HEK293 (cell line): ENCODE results near the gene RNF145.

Experiments used
- CTCF ChIA-PET: fragments of 350-600 bp; formaldehyde crosslinking; extraction: SDS; loops from one replicate; lab custom pipeline; 2021; ENCODE audit warnings: antibody characterized with exemption; lab: Yijun Ruan, JAX
- POLR2A ChIA-PET: fragments of 300-600 bp; formaldehyde crosslinking; extraction: SDS; loops from one replicate; lab custom pipeline; 2020; ENCODE audit warnings: antibody characterized with exemption, inconsistent platforms; lab: Yijun Ruan, JAX
- H3K27ac ChIP-seq: fragments of 200-500 bp; sonication (Bioruptor generic); 2 replicates; pipeline ENCODE4 v1.5.1; 2014; ENCODE audit warnings: low read depth, low read length, control low read depth, inconsistent platforms; ENCODE audit errors: extremely low read depth
- H3K36me3 ChIP-seq, 2 experiments: fragments of 200-500 bp in 1 of 2; sonication (Bioruptor generic) in 1 of 2; 1 replicate in 1 of 2; 2 replicates in 1 of 2; pipeline ENCODE4 v1.5.1; 2014 to 2017; ENCODE audit warnings: inconsistent platforms in 2 of 2, low read length in 2 of 2; ENCODE audit not compliant: control insufficient read depth in 2 of 2, insufficient read depth in 1 of 2
- H3K4me1 ChIP-seq: fragments of 200-500 bp; sonication (Bioruptor generic); 2 replicates; pipeline ENCODE4 v1.5.1; 2014; ENCODE audit warnings: mild to moderate bottlenecking, low read length, inconsistent platforms; ENCODE audit not compliant: control insufficient read depth, insufficient read depth
- H3K4me3 ChIP-seq: 2 replicates; pipeline ENCODE4 v1.5.1; 2011; ENCODE audit warnings: low read depth, mild to moderate bottlenecking, control low read depth, low read length, moderate library complexity
- H3K9me3 ChIP-seq: fragments of 200-500 bp; sonication (Bioruptor generic); 2 replicates; pipeline ENCODE4 v1.5.1; 2014; ENCODE audit warnings: low read depth, low read length, inconsistent platforms; ENCODE audit not compliant: control insufficient read depth, insufficient read depth
- HOXA7 ChIP-seq: sonication (generic); formaldehyde crosslinking; IDR thresholded peaks from 2 replicates; pipeline ENCODE4 v1.8.1; 2022; ENCODE audit warnings: missing genetic modification reagents, borderline replicate concordance
- MEIS1 ChIP-seq: sonication (generic); formaldehyde crosslinking; IDR thresholded peaks from 2 replicates; pipeline ENCODE4 v1.8.1; 2022; ENCODE audit warnings: missing genetic modification reagents, mild to moderate bottlenecking, borderline replicate concordance
- MZF1 ChIP-seq: fragments of 450-650 bp; formaldehyde crosslinking; IDR thresholded peaks from 2 replicates; pipeline ENCODE4 v1.5.1; 2017; ENCODE audit warnings: missing biosample characterization, missing genetic modification characterization, borderline replicate concordance
- PRDM1 ChIP-seq: fragments of 450-650 bp; formaldehyde crosslinking; IDR thresholded peaks from 2 replicates; pipeline ENCODE4; 2016; ENCODE audit warnings: missing biosample characterization, missing genetic modification characterization
- TRIM28 ChIP-seq: IDR thresholded peaks from 2 replicates; pipeline ENCODE4 v1.6.1; 2011; ENCODE audit warnings: low read length, control low read depth, borderline replicate concordance
- ZNF175 ChIP-seq: fragments of 450-650 bp; formaldehyde crosslinking; IDR thresholded peaks from 2 replicates; pipeline ENCODE4 v1.5.1; 2016; ENCODE audit warnings: missing biosample characterization, missing genetic modification characterization
- ZNF274 ChIP-seq, 2 experiments: fragments of 200-500 bp in 1 of 2; fragments of 450-650 bp in 1 of 2; sonication (Bioruptor generic) in 1 of 2; formaldehyde crosslinking in 1 of 2; IDR thresholded peaks; 2 replicates each; pipeline versions ENCODE4 v1.5.1 to v1.6.1; 2014 to 2016; ENCODE audit warnings: borderline replicate concordance in 1 of 2, inconsistent platforms in 1 of 2, low read length in 1 of 2, missing biosample characterization in 1 of 2, missing genetic modification characterization in 1 of 2
- ZNF350 ChIP-seq: fragments of 450-650 bp; formaldehyde crosslinking; IDR thresholded peaks from 2 replicates; pipeline ENCODE4 v1.5.0; 2017; ENCODE audit warnings: missing biosample characterization, mild to moderate bottlenecking, missing genetic modification characterization
- ZNF366 ChIP-seq: fragments of 450-650 bp; formaldehyde crosslinking; conservative IDR thresholded peaks from 2 replicates; pipeline ENCODE4 v1.5.1; 2016; ENCODE audit warnings: missing biosample characterization, missing genetic modification characterization
- ZNF596 ChIP-seq: fragments of 450-650 bp; IDR thresholded peaks from 2 replicates; pipeline ENCODE4 v1.5.0; 2018; ENCODE audit warnings: missing biosample characterization, mild to moderate bottlenecking, missing genetic modification characterization, moderate library complexity
- ZNF747 ChIP-seq: fragments of 450-650 bp; formaldehyde crosslinking; IDR thresholded peaks from 2 replicates; pipeline ENCODE4 v1.5.1; 2016; ENCODE audit warnings: missing biosample characterization, missing genetic modification characterization
- ZNF768 ChIP-seq: fragments of 450-650 bp; formaldehyde crosslinking; IDR thresholded peaks from 2 replicates; pipeline ENCODE4 v1.5.1; 2018; ENCODE audit warnings: missing biosample characterization, mild to moderate bottlenecking, missing genetic modification characterization
- TF ChIP-seq, protein P1 (sequence below): fragments of 450-650 bp; formaldehyde crosslinking; IDR thresholded peaks from 2 replicates; pipeline ENCODE4 v1.5.1; 2017; ENCODE audit warnings: missing biosample characterization, missing genetic modification characterization
- TF ChIP-seq, protein P2 (sequence below): fragments of 450-650 bp; formaldehyde crosslinking; IDR thresholded peaks from 2 replicates; pipeline ENCODE4 v1.5.1; 2017; ENCODE audit warnings: missing biosample characterization, missing genetic modification characterization
- TF ChIP-seq, protein P3 (sequence below): IDR thresholded peaks from 2 replicates; pipeline ENCODE4 v1.6.1; 2011; ENCODE audit warnings: mild to moderate bottlenecking, low read depth, low read length, borderline replicate concordance
- TF ChIP-seq, protein P4 (sequence below): fragments of 450-650 bp; formaldehyde crosslinking; IDR thresholded peaks from 2 replicates; pipeline ENCODE4 v1.5.1; 2016; ENCODE audit warnings: missing biosample characterization, missing genetic modification characterization, low read depth
- TF ChIP-seq, protein P5 (sequence below): fragments of 450-650 bp; formaldehyde crosslinking; IDR thresholded peaks from 2 replicates; pipeline ENCODE4 v1.5.1; 2016; ENCODE audit warnings: missing biosample characterization, missing genetic modification characterization

The RNF145 gene

DNA sequence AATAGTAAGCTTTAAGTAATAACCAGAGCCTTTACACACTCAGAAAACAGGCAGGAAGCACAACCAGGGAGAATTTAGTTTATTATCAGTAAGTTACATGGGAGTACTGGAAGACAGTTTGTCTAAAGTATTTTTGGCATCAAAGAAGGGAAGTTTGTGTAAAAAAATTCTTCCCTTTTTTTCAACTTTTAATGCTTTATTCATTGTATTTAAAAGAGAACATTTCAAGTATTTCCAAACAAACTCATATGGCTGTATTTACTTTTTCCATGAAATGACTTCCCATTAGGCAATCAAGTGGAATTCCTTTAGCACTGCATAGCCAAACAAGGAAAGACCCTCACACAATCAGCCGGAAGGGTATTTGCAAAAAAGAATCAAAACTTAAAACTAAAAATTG lies 26.7 kb downstream of the RNF145 start:
- ChIA-PET CTCF (interaction anchor here (0.9 to 1.3 kb wide), 2 partner anchors 12 to 134 kb away, joined by 3 read pairs; no protein-coding TSS in a partner anchor), POLR2A (interaction anchor here (0.6 kb wide), 1 partner anchor 228 kb away, joined by 3 read pairs; no protein-coding TSS in a partner anchor)
- Histone ChIP-seq H3K27ac (no peak overlapping the region), H3K36me3 (peaks cover 0 to 4% of the 10 kb centered on the region in 2 experiments; a peak in 2 of 3 replicates), H3K4me1 (peaks cover 32% of the 10 kb centered on the region), H3K9me3 (no peaks in the 10 kb centered on the region), H3K4me3 (no peak overlapping the region)
- TF ChIP-seq, protein P1, sequence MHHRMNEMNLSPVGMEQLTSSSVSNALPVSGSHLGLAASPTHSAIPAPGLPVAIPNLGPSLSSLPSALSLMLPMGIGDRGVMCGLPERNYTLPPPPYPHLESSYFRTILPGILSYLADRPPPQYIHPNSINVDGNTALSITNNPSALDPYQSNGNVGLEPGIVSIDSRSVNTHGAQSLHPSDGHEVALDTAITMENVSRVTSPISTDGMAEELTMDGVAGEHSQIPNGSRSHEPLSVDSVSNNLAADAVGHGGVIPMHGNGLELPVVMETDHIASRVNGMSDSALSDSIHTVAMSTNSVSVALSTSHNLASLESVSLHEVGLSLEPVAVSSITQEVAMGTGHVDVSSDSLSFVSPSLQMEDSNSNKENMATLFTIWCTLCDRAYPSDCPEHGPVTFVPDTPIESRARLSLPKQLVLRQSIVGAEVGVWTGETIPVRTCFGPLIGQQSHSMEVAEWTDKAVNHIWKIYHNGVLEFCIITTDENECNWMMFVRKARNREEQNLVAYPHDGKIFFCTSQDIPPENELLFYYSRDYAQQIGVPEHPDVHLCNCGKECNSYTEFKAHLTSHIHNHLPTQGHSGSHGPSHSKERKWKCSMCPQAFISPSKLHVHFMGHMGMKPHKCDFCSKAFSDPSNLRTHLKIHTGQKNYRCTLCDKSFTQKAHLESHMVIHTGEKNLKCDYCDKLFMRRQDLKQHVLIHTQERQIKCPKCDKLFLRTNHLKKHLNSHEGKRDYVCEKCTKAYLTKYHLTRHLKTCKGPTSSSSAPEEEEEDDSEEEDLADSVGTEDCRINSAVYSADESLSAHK = no peak
- TF ChIP-seq ZNF747 (tag by site-specific recombination) (no peak), PRDM1 (tag by site-specific recombination) (no peak), ZNF596 (no peak), TRIM28 (no peak)
- TF ChIP-seq, protein P2, sequence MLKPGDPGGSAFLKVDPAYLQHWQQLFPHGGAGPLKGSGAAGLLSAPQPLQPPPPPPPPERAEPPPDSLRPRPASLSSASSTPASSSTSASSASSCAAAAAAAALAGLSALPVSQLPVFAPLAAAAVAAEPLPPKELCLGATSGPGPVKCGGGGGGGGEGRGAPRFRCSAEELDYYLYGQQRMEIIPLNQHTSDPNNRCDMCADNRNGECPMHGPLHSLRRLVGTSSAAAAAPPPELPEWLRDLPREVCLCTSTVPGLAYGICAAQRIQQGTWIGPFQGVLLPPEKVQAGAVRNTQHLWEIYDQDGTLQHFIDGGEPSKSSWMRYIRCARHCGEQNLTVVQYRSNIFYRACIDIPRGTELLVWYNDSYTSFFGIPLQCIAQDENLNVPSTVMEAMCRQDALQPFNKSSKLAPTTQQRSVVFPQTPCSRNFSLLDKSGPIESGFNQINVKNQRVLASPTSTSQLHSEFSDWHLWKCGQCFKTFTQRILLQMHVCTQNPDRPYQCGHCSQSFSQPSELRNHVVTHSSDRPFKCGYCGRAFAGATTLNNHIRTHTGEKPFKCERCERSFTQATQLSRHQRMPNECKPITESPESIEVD (tag by site-specific recombination) = peak; percentile 54; the same call in 1 of the 2 replicates

DNA sequence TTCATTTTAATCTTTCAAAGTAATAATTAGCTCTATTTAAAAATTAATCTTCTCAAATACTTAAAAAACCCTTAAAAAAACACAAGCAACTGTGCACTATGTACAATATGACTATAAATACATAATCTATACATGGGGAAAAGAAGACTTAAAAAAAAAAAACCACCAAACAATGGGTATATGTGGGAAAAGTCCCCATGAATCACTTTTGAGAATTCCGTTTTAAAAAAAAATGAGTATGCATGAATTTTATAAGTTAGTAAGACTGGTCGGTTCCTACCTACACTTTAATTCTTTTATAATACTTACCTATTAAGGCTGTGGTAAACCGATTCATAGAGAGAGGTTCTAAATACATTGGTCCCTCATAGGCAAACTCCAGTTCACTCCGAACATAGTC lies 27.7 kb downstream of the RNF145 start:
- peaks cover 32% of the 10 kb centered on the region for H3K4me1 ChIP-seq
- ChIA-PET POLR2A (no interaction called here), CTCF (interaction anchor here (1.3 kb wide), 1 partner anchor 13 kb away, joined by 3 read pairs; no protein-coding TSS in a partner anchor)
- H3K36me3 ChIP-seq = peaks cover 4 to 5% of the 10 kb centered on the region in 2 experiments
- H3K9me3 ChIP-seq = no peaks in the 10 kb centered on the region
- H3K4me3 ChIP-seq = no peak overlapping the region
- H3K27ac ChIP-seq = no peak overlapping the region
- TF ChIP-seq ZNF175 (tag by site-specific recombination) (no peak), HOXA7 (CRISPR knock-in tag) (no peak), ZNF350 (tag by site-specific recombination) (no peak), ZNF768 (no peak), TRIM28 (no peak), MZF1 (tag by site-specific recombination) (no peak)
- TF ChIP-seq, protein P3, sequence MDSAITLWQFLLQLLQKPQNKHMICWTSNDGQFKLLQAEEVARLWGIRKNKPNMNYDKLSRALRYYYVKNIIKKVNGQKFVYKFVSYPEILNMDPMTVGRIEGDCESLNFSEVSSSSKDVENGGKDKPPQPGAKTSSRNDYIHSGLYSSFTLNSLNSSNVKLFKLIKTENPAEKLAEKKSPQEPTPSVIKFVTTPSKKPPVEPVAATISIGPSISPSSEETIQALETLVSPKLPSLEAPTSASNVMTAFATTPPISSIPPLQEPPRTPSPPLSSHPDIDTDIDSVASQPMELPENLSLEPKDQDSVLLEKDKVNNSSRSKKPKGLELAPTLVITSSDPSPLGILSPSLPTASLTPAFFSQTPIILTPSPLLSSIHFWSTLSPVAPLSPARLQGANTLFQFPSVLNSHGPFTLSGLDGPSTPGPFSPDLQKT = no peak
- TF ChIP-seq, protein P4, sequence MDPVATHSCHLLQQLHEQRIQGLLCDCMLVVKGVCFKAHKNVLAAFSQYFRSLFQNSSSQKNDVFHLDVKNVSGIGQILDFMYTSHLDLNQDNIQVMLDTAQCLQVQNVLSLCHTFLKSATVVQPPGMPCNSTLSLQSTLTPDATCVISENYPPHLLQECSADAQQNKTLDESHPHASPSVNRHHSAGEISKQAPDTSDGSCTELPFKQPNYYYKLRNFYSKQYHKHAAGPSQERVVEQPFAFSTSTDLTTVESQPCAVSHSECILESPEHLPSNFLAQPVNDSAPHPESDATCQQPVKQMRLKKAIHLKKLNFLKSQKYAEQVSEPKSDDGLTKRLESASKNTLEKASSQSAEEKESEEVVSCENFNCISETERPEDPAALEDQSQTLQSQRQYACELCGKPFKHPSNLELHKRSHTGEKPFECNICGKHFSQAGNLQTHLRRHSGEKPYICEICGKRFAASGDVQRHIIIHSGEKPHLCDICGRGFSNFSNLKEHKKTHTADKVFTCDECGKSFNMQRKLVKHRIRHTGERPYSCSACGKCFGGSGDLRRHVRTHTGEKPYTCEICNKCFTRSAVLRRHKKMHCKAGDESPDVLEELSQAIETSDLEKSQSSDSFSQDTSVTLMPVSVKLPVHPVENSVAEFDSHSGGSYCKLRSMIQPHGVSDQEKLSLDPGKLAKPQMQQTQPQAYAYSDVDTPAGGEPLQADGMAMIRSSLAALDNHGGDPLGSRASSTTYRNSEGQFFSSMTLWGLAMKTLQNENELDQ (tag by site-specific recombination) = no peak

DNA sequence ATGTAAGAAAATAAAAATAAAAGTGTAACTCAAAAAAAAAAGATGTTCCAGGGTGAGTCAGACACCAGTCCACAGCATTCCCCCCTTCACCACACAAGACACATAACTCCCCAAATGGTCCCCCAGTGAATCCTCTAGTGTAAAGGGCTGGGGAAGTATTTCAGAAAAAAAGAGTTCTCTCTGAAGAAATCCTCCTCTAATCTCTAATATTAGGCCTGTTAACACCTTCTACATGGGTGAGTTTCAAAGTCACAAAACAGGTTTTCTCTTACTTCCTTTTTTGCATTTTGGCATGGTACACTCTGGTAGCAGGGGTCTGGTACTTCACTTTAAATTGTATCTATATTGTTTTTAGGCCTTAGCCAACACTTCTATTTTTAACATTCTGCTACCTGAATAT lies 28.2 kb downstream of the RNF145 start:
- ChIA-PET CTCF (no interaction called here), POLR2A (no interaction called here)
- Histone ChIP-seq H3K4me1 (peaks cover 32% of the 10 kb centered on the region), H3K4me3 (no peak overlapping the region), H3K36me3 (peaks cover 8 to 9% of the 10 kb centered on the region in 2 experiments), H3K9me3 (no peaks in the 10 kb centered on the region), H3K27ac (no peak overlapping the region)
- TF ChIP-seq MEIS1 (CRISPR knock-in tag) (no peak), ZNF274 (IDR thresholded peaks at IDR 0.05; ENCODE audit: low read length) (no peak), ZNF274 (tag by site-specific recombination; IDR thresholded peaks at IDR 0.05; ENCODE audit: borderline replicate concordance) (no peak), ZNF366 (no peak), ZNF596 (no peak)
- TF ChIP-seq, protein P5, sequence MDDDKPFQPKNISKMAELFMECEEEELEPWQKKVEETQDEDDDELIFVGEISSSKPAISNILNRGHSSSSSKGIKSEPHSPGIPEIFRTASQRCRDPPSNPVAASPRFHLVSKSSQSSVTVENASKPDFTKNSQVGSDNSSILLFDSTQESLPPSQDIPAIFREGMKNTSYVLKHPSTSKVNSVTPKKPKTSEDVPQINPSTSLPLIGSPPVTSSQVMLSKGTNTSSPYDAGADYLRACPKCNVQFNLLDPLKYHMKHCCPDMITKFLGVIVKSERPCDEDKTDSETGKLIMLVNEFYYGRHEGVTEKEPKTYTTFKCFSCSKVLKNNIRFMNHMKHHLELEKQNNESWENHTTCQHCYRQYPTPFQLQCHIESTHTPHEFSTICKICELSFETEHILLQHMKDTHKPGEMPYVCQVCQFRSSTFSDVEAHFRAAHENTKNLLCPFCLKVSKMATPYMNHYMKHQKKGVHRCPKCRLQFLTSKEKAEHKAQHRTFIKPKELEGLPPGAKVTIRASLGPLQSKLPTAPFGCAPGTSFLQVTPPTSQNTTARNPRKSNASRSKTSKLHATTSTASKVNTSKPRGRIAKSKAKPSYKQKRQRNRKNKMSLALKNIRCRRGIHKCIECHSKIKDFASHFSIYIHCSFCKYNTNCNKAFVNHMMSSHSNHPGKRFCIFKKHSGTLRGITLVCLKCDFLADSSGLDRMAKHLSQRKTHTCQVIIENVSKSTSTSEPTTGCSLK = no peak
